Upper lobe of left lung (tissue), 4 donors: ENCODE results near the gene CRYBG1.

ENCODE experiments used
- CTCF ChIP-seq, 6 experiments: fragments of 450-650 bp in 4 of 6; fragments of 200-600 bp in 2 of 6; sonication (generic) in 2 of 6; IDR thresholded peaks; one replicate each; pipeline ENCODE4 v1.5.1; 2016 to 2019; ENCODE audit warnings: antibody characterized with exemption in 6 of 6
- EP300 ChIP-seq, 4 donors: sonication (generic); formaldehyde crosslinking; IDR thresholded peaks; one replicate each; pipeline ENCODE4 v1.5.1; 2017; ENCODE audit warnings: antibody characterized with exemption in 4 of 4, control low read depth in 2 of 4
- POLR2A ChIP-seq, 4 donors: fragments of 450-650 bp; IDR thresholded peaks; one replicate each; pipeline ENCODE4 v1.5.1; 2016 to 2017; ENCODE audit warnings: antibody characterized with exemption in 4 of 4, mild to moderate bottlenecking in 2 of 4
- POLR2AphosphoS5 ChIP-seq, 2 donors: sonication (generic); formaldehyde crosslinking; IDR thresholded peaks; one replicate each; pipeline ENCODE4 v1.5.1; 2017; ENCODE audit warnings: antibody characterized with exemption in 2 of 2

GRCh38 chr6:106430466-106430865 is 69.9 kb downstream of the CRYBG1 start:
- no peak for TF ChIP-seq CTCF (IDR thresholded peaks at IDR 0.05)
- no peak for TF ChIP-seq POLR2AphosphoS5 (IDR thresholded peaks at IDR 0.05)
- no peak for TF ChIP-seq POLR2A (IDR thresholded peaks at IDR 0.05)
- no peak for TF ChIP-seq EP300 (IDR thresholded peaks at IDR 0.05)
